Mesothelial cell of epicardium (in vitro differentiated cells): Measurements from ENCODE around the gene UNC5A. TPM values are rescaled to one million over a fixed set of nuclear protein-coding genes. Genes with fewer than 3 reads are reported as not detected.

Experiments
- DNase-seq, 2 experiments: peaks; one replicate each; pipeline ENCODE4 v3.0.0; 2021; ENCODE audit warnings: low spot score in 2 of 2; ENCODE audit not compliant: unreplicated experiment in 2 of 2
- H3K27ac Mint-ChIP-seq: 2 replicates; pipeline ENCODE4 v1.8.0; 2021; ENCODE audit warnings: mixed read lengths
- H3K27me3 Mint-ChIP-seq: 2 replicates; pipeline ENCODE4 v1.8.0; 2021; ENCODE audit warnings: low read depth, mixed read lengths
- H3K36me3 Mint-ChIP-seq: 2 replicates; pipeline ENCODE4 v1.8.0; 2021; ENCODE audit warnings: mixed read lengths
- H3K4me1 Mint-ChIP-seq: 2 replicates; pipeline ENCODE4 v1.8.0; 2021; ENCODE audit warnings: mixed read lengths
- H3K4me3 Mint-ChIP-seq: 2 replicates; pipeline ENCODE4 v1.8.0; 2021; ENCODE audit warnings: mild to moderate bottlenecking, moderate library complexity, mixed read lengths
- H3K9me3 Mint-ChIP-seq: 2 replicates; pipeline ENCODE4 v1.8.0; 2021; ENCODE audit warnings: mixed read lengths
- total RNA-seq: library from RNA; stranded (reverse); gene quantifications from 3 replicates; pipeline ENCODE4 v1.2.1, GENCODE V29; 2021
- TF ChIP-seq, protein P1 (sequence below): fragments of 200-600 bp; sonication (generic); IDR thresholded peaks from one replicate; pipeline ENCODE4 v1.5.0; 2021; ENCODE audit warnings: antibody characterized with exemption; ENCODE audit not compliant: unreplicated experiment

The UNC5A gene
- total RNA-seq, 1 donor from 2014 or later: not detected

DNA sequence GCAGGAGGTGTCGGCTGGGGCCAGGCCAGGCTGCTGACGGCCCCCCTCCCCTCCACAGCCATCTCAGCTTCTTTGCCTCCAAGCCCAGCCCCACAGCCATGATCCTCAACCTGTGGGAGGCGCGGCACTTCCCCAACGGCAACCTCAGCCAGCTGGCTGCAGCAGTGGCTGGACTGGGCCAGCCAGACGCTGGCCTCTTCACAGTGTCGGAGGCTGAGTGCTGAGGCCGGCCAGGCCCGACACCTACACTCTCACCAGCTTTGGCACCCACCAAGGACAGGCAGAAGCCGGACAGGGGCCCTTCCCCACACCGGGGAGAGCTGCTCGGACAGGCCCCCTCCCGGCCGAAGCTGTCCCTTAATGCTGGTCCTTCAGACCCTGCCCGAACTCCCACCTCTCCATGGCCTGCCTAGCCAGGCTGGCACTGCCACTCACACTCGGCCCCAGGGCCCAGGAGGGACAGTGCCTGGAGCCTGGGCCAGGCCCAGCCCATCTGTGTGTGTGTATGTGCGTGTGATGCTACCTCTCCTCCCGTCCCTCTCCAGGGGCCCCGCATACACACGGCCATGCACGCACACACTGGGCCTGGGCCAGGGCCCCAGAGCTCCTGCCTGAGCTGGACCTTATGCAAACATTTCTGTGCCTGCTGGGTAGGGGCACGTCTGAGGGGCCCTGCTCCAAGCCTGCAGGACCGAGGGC is 69.5 kb downstream of the UNC5A start:
- H3K4me3 Mint-ChIP-seq: no peak overlapping the region
- no peaks in the 10 kb centered on the region for H3K36me3 Mint-ChIP-seq

DNA sequence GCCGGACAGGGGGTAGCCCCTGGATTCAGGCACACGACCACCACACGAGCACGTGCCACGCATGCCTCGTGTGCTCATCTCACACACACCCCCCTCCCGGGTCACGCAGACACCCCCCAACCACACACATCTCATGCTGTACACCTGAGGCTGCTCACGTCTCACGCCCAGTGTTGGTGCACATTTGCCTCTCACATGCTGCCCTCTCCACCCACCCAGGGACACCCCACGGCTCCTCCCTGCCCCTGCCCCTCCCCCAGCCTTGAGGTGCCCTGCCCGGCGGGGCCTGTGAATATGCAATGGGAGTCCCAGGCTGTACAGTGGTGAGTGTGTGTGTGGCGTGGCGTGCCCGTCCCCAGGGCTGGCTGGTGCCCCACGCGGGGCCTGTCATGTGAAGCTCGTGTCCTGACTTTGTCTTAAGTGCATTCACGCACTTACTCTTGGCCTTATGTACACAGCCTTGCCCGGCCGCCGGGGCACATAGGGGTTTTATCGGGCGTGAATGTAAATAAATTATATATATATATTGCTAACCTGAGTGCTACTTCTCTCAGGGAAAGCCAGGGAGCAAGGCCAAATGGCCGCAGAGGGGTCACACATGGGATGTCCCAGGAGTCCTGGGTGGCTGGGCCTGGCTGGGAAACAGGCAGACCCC is 70.1 kb downstream of the UNC5A start:
- H3K4me1 Mint-ChIP-seq: no peaks in the 10 kb centered on the region
- DNase-seq: no peak
- no peaks in the 10 kb centered on the region for H3K9me3 Mint-ChIP-seq
- H3K27me3 Mint-ChIP-seq: peaks cover 14% of the 10 kb centered on the region
- TF ChIP-seq, protein P1, sequence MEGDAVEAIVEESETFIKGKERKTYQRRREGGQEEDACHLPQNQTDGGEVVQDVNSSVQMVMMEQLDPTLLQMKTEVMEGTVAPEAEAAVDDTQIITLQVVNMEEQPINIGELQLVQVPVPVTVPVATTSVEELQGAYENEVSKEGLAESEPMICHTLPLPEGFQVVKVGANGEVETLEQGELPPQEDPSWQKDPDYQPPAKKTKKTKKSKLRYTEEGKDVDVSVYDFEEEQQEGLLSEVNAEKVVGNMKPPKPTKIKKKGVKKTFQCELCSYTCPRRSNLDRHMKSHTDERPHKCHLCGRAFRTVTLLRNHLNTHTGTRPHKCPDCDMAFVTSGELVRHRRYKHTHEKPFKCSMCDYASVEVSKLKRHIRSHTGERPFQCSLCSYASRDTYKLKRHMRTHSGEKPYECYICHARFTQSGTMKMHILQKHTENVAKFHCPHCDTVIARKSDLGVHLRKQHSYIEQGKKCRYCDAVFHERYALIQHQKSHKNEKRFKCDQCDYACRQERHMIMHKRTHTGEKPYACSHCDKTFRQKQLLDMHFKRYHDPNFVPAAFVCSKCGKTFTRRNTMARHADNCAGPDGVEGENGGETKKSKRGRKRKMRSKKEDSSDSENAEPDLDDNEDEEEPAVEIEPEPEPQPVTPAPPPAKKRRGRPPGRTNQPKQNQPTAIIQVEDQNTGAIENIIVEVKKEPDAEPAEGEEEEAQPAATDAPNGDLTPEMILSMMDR: no peak
- H3K4me3 Mint-ChIP-seq: no peak overlapping the region
- H3K36me3 Mint-ChIP-seq: no peaks in the 10 kb centered on the region
- H3K27ac Mint-ChIP-seq: no peak overlapping the region

More for the DNA sequence above, 69.5 kb downstream of the UNC5A start:
- no peak overlapping the region for H3K27ac Mint-ChIP-seq
- no peaks in the 10 kb centered on the region for H3K4me1 Mint-ChIP-seq
- no peak for DNase-seq
- TF ChIP-seq, protein P1: no peak
- H3K9me3 Mint-ChIP-seq: no peaks in the 10 kb centered on the region
- H3K27me3 Mint-ChIP-seq: peaks cover 21% of the 10 kb centered on the region

DNA sequence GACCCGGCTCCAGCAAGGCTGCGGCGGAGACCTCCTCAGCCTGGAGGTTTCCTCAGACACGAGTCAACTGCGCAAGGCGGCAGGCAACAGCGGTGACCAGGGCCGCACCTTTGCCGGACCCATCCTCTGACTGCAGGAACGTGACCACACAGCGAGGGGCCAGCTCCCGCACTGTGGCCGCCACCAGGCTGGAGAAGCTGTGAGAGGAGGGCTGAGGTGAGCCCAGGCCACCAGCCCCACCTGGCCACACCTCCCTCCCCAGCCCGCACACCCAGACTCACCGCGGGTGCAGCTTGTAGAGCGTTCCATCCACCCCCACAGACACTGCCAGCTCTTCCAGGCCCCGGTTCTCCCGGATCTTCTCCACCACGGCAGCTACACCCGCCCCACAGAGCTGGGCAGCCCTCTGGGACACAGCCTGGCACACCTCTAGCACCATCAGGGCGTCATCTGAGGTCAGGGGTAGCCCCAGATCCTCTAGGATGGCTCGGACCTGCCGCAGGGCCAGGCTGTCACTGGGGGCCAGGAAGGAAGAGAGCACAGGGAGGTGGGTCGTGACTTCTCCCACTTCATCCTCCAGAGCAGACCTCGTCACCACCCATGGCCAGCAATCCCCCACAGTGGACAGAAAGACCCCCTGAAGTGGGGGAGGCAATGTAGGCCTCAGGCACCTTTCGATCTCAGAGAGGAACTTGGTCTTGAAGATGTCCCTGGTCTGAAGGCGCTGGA is 70.8 kb downstream of the UNC5A start:
- H3K4me3 Mint-ChIP-seq: no peak overlapping the region
- peaks cover 10% of the 10 kb centered on the region for H3K27me3 Mint-ChIP-seq
- H3K27ac Mint-ChIP-seq: no peak overlapping the region
- H3K4me1 Mint-ChIP-seq: no peaks in the 10 kb centered on the region
- TF ChIP-seq, protein P1: no peak
- H3K9me3 Mint-ChIP-seq: no peaks in the 10 kb centered on the region
- no peak for DNase-seq
- H3K36me3 Mint-ChIP-seq: no peaks in the 10 kb centered on the region

DNA sequence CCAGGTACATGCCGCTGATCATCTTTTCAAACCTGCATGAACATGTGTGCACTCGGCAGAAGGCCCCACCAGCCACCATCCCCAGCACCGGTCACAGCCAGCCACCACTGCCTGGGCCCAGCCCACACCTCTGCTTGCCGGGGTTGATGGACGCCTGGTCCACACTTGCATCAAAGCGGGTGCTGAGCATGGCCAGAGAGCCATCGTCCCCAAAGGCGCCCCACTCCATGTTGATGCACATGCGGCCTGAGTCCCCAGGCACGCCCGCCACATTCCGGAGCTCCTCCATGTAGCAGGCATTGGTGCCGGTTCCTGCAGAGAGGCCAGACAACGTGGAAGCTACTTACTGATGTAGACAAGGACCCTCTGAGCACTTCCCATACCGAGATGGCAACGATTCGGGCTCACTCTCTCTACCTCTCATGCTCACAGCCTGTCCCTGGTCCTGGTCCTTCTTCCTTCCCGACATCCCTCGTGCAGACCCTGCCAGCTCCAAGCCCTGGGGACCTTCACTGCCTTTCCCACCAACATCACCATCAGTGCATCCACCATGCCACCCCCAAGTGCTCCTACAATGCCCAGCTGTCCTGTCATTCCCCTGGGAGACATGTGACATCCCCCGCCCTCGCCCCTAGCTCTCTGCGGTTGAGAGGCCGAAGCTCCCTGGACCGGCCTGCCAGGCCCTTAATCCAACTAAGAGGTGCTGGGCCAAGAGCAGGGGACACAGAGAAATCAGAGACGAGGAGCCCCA is 71.6 kb downstream of the UNC5A start:
- TF ChIP-seq, protein P1: no peak
- H3K27ac Mint-ChIP-seq: no peak overlapping the region
- no peak for DNase-seq
- peaks cover 6% of the 10 kb centered on the region for H3K27me3 Mint-ChIP-seq
- H3K9me3 Mint-ChIP-seq: no peaks in the 10 kb centered on the region
- no peaks in the 10 kb centered on the region for H3K4me1 Mint-ChIP-seq
- H3K36me3 Mint-ChIP-seq: no peaks in the 10 kb centered on the region
- H3K4me3 Mint-ChIP-seq: no peak overlapping the region

DNA sequence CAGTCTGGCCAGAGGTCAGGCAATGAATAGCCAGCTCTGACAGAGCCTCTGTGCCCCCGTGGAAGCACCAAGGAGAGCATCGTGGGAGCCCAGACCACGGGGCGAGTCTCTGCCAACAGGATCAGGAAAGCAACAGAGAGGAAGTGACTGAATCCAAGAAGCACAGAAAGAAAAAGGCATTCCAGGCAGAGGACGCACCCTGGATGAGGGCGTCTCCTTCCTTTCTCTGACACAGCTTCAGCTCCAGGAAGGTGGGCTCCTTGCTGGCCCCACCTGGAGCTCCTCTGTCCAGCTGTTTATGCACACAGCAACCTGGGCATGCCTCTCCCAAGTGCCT is 72.2 kb downstream of the UNC5A start:
- H3K36me3 Mint-ChIP-seq: no peaks in the 10 kb centered on the region
- no peak overlapping the region for H3K4me3 Mint-ChIP-seq
- no peaks in the 10 kb centered on the region for H3K9me3 Mint-ChIP-seq
- H3K27ac Mint-ChIP-seq: no peak overlapping the region
- TF ChIP-seq, protein P1: no peak
- DNase-seq: no peak
- no peaks in the 10 kb centered on the region for H3K4me1 Mint-ChIP-seq
- H3K27me3 Mint-ChIP-seq: peaks cover 5% of the 10 kb centered on the region
